Cortex of kidney (tissue), 1 donor: Measurements from ENCODE around the gene ZNF230.

Experiments used
- DNase-seq: peaks from one replicate; lab custom pipeline; 2025; lab: John Stamatoyannopoulos, UW

ZNF230 gene

DNA sequence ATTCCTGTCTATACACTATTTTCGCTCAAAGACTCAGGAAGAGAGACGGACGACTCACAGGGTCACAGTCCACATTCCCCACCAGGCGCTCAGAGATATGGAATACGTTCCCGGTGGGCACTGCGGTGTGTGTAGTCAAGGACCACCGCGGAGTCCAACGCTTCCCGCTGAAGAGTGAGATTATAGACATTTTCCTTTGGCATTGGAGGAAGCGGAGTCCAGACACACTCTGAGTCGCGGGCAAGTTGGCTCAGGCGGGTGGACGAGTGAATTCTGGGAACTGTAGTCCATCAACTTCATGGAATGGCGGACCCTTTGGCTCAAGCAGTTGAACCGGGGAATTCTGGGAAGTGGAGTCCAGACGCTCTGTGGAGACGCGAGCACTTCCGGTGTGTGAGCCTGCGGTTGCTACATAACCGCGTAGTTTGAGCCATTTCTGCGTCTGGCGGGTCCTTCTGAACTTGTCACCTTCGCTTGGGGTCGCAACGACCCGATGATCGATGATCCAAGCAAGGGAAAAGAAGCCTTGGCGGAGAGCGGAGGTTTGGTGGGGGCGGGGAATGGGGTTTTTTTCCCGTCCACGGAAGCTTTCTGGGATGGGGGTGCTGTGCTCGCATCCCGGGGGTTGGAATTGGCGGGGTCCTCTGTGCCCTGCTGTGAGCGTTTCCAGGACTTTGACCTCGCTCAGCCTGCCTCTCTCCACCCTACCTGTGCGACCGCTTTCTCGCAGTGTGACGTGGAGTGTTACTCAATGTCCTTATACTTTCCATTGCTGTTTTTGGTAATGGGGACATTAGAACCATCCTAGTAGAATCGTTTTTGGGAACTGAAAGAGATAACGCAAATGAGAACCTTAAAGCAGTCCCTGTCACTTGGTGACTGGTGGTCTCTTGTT is at the start of gene ZNF230:
Gene ZNF230 (plus strand): TSS at position 392 of the 895 bp plus-strand sequence. CDS start 4,122 bp downstream, outside the sequence.
- no peak for DNase-seq

DNA sequence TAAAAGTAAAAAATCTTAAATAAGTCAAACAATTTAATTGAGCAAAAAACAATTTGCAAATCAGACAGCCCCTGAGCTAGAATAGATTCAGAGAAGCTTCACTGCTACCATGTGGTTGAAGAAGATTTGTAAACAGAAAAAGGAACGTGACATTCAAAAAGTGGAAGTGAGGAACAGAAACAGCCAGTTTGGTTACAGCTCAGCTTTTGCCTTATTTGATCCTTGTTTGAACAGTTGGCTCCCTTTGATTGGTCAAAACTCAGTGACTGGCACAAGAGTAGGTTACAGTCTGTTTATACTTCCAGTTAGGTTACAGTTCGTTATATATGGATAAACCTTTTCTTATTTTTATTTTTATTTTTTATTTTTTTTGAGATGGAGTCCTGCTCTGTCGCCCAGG is 45.9 kb upstream of the ZNF230 start:
- no peak for DNase-seq

DNA sequence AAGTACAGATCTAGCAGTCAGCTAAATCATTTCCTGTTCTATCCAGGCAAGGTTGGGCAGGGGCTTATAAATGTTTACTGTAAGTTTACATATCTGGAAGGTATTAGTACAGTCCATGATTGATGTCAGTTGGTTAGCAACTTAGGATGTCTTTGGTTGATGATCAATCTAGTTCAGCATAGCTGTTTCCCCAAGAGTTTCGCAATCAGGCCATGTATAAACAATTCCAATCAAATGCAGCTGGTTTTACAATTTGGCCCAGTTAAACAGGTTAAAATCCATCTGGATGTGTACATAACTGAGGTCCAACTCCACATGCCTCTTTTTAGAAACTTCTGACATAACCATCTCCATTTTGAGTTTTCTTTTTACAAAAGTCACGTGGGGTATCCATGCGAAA is 44.9 kb upstream of the ZNF230 start:
- no peak for DNase-seq

DNA sequence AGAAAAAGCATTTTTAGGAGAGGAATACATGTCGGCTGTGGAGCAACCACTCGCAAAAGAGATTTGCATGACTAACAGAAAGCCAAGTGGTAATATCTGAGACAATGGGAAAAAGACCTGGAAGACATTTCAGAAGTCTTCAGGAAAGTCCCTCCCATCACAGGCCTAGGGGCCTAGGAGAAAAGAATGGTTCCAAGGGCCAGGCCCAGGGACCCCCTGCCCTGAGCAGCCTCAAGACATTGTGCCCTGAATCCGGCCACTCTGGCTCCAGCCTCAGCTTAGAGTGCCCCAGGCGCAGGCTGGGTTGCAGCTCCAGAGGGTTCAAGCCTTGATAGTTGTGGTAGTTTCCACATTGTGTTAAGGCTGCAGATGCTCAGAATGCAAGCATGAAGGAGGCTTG is 42.3 kb upstream of the ZNF230 start:
- DNase-seq: no peak

DNA sequence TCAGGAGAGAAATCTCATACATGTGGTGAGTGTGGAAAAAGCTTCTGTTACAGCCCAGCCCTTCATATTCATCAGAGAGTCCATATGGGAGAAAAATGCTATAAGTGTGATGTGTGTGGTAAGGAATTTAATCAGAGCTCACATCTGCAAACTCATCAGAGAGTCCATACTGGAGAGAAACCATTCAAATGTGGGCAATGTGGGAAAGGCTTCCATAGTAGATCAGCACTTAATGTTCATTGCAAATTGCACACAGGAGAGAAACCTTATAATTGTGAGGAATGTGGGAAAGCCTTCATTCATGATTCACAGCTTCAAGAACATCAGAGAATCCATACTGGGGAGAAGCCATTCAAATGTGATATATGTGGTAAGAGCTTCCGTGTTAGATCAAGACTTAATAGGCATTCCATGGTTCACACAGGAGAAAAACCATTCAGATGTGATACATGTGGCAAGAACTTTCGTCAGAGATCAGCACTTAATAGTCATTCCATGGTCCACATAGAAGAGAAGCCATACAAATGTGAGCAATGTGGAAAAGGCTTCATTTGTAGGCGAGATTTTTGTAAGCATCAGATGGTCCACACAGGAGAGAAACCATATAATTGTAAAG is 36.6 kb upstream of the ZNF230 start:
- no peak for DNase-seq

DNA sequence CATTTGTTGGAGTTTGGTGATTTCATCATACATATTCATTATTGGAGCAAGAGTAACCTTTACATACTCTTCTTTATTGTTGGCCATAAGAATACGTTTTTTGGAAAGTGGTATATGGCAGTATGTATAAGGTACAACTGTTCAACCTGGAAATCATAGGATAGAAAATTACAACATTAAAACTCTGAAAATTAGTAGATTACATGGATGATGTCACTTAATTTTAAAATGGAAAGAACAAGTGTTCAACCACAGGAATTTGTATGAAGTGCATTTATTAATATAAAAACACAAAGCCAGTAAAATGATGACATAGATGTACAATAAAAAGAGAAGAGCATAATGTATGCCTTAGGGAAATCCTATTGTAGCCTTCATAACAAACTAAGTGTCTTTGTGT is 26.0 kb upstream of the ZNF230 start:
- DNase-seq: no peak

DNA sequence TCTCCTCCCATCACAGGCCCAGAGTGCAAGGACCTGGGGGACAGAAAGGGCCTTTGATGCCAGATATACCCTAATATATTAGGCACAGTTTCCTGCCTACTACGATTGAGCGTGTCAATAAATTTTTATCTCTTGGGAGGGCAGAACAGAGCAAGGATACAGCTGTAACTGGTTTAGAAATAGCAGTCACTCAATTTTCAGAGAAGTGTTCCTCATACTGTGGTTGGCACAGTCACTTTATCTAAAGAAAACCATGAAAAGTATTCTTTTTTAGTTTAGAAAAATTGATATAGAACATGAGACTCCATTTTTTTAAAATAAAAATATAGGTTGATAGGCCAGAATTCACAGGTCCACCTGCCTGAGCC is 19.2 kb upstream of the ZNF230 start:
- DNase-seq: no peak

DNA sequence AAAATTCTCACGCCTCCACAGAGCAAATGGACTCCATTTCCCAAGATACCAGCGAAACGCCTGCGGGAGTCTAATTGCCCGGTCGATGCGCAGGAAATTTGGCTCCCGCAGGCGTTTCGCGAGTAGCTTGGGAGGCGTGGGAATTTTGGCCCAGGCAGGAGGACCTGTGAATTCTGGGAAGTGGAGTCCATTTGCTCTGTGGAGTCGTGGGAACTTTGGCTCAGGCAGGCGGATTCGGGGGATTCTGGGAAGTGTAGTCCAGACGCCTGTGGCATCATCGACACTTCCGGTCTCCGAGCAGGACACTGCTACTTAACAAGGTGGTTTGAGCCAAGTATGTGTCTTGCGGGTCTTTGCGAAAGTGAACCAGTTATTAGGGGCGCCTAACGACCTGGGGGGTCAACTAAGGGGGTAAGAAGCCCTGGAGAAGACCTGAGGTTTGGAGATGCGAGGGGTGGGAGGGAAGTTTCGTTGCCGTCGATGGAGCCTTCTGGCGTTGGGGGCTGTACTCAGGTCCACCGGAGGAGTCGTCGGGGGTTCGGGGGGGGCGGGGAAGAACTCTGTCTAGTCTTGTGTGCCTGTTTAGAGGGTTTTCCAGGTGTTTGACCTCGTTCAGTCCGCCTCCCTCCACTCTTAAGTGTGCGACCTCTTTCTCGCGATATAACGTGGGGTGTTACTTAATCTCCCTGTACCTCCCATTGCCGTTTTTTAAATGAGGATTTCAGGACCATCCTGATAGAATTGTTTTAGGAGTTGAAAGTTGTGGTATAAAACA is 18.7 kb upstream of the ZNF230 start, which contains the start of gene ZNF155:
Gene ZNF155 (plus strand): TSS at position 277 of the 775 bp plus-strand sequence. CDS start 4,356 bp downstream, outside the sequence.
- DNase-seq: no peak

DNA sequence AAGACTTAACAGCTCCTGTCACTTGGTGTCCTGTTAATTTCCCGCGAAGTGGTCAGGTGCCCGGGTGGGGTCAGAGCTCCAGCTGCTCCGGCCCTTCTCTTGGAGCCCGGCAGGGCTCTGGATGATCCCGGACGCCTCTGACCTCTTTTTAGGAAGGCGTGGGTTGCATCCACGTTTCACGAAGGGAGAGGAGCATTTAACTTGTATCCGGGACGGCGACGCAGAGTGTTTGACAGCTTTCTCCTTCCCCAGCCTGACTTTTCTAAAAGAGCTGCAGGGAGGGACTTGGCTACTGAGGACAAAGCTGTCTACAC is 18.1 kb upstream of the ZNF230 start:
- no peak for DNase-seq

DNA sequence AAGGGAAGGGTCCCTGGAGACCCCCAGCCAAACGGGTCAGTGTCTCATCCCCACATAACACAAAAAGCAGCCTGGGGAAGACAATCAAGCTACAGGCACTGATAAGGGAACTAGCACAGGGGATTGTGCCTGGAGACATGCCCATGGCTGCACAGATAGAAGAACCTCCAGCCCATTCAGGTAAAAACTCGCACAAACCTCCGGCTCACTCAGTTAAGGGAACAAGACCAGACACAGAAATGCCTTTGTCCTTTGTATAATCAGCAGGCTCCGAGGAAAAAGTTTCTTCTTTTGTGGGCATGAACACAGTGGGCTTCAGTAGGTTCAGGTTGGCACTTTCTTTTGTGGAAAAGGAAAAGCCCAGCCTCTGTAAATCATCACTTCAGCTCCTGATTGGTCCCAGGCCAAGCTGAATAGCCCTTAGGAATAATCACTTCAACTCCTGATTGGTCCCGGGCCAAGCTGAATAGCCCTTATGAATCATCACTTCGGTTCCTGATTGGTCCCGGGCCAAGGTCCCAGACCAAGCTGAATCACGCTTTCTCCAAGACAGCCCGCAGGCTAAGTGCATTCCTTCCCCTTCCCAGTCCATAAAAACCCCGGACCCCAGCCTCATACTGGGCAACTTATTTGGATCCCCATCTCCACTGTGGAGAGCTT is 5.0 kb upstream of the ZNF230 start:
- no peak for DNase-seq

DNA sequence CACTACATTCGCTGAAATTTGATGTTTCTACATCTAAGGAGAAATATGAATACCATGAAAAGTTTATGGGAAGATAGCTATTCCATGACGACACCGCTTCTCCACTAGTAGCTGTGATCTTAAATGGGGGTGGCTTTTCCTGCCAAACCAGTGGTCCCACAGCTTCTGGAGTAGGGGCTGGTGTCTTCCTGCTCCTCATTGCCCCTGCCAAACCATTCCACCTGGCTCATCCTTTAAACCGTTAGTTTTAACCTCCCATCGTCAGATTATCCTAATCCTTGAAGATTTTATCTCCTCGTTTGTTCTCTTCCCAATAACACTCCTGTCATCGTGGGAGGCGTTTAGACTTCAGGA is 568 bp upstream of the ZNF230 start:
- DNase-seq: no peak

DNA sequence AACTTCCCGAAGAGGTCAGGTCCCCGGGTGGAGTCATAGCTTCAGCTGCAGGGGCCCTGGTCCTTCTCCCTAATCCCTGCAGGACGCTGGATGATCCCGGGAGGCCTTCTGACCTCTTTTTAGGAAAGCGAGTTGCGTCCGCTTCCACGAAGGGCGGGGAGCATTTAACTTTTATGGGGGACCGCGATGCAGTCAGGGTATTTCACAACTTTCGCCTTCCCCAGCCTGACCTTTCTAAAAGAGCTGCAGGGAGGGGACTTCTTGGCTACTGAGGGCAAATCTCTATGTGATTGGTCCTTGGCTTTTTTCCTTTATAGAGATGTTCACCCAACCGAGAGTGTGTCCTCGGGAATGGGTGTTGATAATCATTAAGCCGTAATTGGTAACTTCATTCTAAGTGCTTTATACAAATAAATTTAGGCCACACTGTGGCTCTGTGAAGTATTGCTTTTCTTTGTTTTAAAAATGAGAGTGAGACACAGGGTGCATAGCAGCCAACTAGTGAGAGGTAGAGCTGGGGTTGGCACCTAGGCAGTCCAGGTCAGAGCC is 778 bp downstream of the ZNF230 start:
- DNase-seq: no peak

DNA sequence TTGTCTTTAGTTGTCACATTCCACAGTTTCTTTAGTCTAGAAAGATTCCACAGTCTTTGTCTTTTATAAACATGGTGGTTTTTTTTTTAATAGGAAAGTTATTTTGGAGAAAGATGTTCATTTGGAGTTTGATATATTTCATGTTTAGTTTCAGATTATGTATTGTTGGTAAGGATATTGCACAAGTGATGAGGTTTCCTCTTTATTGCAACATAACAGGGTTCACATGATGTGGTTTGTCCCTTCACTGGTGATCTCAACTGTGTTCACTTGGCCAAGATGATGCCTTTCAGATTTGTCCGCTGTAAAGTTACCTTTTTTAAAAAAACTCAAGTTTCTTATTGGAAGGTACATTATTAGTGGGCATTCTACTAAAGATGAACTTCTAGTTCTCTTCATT is 3.2 kb downstream of the ZNF230 start:
- no peak for DNase-seq

DNA sequence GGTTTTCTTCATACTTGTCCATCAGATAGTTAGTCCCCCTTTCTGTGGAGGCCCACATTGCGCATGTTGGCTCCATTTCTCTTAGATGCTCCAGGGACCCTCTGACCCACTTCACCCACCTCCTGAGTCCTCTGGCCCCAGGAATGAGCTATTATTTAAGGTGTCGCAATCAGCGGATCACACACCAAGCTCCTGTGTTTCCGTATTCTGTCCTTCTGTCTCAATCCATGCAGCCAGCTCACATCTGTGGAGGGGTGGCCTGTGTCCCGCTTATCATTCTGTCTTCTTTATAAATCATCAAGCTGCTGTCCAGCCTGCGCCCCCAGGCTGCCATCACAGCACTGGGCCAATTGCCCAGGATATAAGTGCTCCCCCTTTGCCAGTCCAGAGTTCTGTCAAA is 4.7 kb downstream of the ZNF230 start:
- no peak for DNase-seq

DNA sequence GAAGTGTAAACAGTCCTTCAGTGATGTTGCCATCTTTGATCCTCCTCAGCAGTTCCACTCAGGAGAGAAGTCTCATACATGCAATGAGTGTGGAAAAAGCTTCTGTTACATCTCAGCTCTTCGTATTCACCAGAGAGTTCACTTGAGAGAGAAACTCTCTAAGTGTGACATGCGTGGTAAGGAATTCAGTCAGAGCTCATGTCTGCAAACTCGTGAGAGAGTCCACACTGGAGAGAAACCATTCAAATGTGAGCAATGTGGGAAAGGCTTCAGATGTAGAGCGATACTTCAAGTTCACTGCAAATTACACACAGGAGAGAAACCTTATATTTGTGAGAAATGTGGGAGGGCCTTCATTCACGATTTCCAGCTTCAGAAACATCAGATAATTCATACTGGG is 7.7 kb downstream of the ZNF230 start:
- DNase-seq: no peak

DNA sequence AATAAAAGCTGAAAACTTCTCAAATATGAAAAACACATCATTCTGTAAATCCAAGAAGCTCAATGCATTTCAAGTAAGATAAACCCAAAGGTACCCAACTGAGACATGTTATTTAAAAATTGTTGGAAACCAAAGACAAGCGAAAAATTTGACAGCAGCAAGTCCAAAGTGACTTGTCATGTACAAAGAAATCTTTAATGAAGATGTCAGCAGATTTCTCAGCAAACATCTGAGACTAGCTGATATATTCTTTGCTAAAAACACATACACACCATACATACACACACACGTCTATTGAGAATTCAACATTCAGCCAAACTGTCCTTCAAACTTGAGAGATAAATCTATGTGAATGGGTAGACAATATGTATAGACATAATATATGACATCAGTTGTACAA is 16.7 kb downstream of the ZNF230 start:
- DNase-seq: no peak

DNA sequence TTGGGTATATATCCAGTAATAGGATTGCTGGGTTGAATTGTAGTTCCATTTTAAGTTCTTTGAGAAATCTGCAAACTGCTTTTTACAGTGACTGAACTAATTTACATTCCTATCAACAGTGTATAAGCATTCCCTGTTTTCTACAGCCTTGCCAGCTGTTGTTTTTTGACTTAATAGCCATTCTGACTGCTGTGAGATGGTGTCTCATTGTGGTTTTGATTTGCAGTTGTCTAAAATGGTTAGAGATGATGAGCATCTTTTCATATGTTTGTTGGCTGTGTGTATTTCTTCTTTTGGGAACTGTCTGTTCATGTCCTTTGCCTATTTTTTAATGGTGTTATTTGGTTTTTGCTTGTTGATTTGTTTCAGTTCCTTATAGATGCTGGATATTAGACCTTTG is 18.5 kb downstream of the ZNF230 start:
- DNase-seq: no peak

DNA sequence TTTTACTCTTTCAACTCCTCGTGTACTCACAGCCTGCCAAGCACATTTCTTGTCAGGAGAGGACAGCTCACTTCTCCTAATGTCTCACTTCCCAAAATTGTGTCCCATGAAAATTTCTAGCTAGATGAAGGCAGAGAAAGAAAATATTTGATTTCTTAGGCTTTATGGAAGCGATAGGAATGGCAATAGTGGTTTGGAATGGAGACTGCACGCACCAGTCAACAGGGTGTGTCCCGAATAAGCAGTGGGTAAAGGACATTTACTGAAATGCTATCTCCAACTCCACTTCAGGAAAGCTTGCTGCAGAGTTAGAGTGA is 22.1 kb downstream of the ZNF230 start:
- no peak for DNase-seq

DNA sequence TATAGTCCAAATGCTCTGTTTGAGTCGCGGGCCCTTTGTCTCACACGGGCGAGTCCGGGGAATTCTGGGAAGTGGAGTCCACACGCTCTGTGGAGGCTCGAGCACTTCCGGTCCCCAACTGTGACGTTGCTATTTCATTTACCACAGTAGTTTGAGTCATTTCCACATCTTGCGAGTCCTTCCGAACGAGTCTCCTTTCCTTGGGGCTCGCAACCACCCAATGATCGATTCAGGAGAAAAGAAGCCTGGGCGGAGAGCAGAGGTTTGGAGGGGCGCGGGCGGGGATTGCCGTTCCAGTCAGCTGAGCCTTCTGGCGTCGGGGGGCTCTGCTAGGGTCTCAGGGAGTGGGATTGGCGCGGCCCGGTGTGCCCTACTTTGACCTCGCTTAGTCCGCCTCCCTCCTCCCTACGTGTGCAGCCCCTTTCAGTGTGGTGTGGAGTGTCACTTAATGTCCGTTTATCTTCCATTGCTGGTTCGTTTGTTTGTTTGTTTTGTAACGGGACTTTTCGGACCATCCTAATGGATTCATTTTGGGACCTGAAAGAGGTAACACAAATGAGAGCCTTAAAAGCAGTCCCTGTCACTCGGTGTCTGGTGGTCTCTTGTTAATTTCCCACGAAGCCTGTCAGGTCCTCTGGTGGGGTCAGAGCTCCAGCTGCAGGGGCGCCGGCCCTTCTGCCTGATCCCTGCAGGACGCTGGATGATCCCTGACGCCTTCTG is 22.6 kb downstream of the ZNF230 start, which contains the start of gene ZNF222:
Gene ZNF222 (plus strand): TSS at position 163 of the 720 bp plus-strand sequence. CDS start 58 bp downstream, at position 221.
- DNase-seq: no peak

DNA sequence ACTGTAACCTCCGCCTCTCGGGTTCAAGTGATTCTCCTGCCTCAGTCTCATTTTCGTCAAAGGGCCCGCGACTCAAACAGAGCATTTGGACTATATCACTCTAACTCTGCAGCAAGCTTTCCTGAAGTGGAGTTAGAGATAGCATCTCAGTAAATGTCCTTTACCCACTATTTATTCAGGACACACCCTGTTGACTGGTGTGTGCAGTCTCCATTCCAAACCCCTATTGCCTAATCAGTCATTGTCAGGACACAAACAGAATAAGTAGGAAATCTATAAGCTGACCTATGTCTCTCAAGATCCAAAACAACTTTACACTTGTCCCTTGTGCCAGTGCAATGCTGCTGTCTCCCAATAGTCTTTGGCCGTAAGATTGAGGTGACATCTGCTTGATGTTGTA is 23.9 kb downstream of the ZNF230 start:
- no peak for DNase-seq

DNA sequence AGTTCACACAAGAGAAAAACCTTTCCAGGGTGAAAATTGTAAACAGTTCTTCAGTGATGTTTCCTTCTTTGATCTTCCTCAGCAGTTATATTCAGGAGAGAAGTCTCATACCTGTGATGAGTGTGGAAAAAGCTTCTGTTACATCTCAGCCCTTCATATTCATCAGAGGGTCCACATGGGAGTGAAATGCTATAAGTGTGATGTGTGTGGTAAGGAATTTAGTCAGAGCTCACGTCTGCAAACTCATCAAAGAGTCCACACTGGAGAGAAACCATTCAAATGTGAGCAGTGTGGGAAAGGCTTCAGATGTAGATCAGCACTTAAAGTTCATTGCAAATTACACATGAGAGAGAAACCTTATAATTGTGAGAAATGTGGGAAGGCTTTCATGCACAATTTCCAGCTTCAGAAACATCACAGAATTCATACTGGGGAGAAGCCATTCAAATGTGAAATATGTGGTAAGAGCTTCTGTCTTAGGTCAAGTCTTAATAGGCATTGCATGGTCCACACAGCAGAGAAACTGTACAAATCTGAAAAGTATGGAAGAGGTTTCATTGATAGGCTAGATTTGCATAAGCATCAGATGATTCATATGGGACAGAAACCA is 29.3 kb downstream of the ZNF230 start:
- DNase-seq: no peak
